Activated CD8-positive, alpha-beta memory T cell treated with anti-CD3 and anti-CD28 coated beads, Interleukin-2, amount 50 U/mL, for 1 hour (primary cell): Measurements from ENCODE around the gene DDR2.

ENCODE experiments used
- DNase-seq: peaks from one replicate; pipeline ENCODE4 v3.0.0-alpha.2; 2020; ENCODE audit errors: extremely low read depth

DDR2 gene

GRCh38 chr1:162835157-162835899 is 203.1 kb downstream of the DDR2 start:
- DNase-seq = no peak
